Measurements from ENCODE around the gene SYCP2.

The SYCP2 gene

DNA sequence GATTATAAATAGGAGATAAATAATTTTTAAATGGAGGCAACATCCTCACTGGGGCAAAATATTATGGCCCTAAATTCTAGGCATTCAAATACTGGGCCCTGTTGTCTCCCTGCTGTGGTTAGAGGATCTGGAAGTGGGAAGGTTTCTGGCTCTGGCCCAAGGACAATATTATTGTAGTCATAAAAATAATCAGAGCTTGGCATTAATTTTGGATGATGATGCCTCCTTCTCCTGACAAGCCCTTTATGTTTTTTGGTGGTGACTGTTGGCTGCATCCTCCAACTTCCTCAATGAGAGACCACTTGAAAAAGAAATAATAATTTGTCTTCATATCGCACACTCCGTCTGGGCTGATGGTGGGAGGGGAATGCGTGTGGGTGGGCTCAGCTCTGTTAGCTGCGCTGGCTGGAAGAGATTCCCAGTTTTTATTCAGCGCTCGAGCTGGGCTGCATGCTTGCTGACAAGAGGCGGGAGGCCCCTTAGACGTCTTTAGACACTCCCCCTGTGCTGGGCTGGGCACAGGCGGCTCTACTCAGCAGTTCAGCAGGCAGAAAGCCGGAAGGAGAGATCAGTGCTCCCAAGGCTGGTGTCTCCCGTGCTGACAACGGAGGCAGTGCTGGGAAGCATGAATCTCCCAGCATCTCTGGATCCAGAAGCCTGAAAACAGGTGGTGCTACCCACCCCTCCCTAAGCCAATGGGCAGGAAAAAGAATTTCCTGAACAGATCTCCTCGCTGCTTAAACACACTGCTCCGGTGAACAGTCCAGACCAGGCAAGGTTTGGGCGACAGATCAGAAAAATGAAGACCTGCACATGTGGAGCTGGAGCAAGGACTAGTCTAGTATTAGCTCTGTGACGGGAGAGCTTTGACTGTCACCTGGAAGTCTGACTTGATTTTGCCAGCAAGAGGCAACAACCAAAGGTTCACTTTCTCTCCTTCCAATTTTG lies 97.7 kb downstream of the SYCP2 start:
- DNase-seq: peak; percentile 64

DNA sequence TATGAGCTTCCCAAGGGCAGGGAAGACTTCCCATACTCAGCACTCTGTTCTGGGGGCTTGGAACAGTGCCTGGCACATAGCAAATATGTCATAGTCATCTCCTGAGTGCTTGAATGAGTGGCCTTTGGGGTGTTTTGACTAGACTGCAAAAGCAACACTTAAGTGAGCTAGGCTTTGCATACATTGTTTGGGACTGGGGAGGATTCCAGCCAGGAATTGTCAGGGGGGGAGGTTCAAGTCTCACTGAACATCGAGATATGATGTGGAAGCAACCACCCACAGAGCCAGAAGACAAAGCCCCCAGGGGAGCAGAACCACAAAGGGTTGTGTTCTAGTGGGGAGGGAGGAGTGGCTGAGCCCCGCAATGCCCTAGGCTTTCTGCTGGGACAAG lies 98.4 kb downstream of the SYCP2 start:
- DNase-seq: peak; percentile 77

DNA sequence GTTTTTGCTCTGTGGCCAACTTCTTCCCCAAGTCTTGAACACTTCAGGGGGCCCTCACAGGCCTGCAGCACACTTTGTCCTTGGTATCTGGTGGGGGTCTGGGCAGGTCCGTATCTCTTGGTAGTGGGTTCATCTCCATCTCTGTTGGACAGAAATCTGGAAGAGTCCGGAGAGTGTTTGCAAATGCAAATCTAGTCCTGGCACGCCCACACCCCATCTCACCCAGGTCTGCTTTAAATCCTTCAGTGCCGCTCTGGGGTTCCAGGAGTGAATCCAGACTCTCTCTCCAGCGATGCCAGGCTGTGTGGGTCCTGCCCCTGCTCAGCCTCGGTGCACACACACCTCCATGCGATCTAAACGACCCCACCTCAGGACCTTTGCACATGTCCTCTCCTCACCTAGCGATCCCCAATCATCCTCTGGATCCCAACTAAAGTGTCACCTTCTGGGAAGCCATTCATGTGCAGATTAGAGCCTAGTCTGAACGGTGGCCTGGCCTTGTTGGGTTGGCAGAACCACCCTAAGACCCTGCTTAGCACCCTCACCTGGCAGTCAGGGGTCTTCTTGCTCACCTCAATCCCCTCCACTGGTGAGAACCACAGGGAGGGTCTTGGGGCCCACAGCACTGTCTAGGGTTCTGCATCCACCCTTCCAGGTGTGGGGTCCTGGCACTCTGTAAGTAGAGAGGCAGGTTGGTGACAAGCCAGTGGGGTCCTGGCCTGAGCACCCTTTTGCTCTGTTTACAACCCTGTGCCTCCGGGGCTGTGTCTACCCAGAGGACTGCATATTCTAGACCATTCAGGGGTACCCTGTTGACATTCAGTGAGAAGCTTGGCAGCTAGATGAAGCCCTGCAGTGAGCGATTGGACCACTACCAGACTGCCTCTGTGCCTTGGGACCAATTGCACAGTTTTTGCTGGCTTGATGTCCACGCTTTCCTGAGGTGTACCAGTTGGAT lies 100.8 kb downstream of the SYCP2 start:
- DNase-seq: no peak

DNA sequence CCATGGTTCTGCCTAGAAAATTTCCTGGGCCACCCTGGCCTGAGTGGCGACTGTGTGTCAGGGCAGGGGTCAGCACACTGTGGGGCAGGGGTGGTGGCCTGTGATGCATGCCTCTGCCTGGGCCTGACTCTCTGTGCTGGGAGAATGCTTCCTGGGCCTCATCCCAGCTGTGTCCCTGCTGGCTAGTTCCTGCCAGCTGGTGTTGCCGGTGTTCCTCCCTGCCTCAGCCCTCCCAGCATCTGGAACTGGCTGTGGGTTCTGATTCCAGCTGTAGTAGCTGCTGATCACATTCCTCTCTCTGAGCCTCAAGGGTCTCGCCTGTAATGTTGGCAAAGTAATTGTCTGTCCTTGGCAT lies 101.5 kb downstream of the SYCP2 start:
- no peak for DNase-seq

DNA sequence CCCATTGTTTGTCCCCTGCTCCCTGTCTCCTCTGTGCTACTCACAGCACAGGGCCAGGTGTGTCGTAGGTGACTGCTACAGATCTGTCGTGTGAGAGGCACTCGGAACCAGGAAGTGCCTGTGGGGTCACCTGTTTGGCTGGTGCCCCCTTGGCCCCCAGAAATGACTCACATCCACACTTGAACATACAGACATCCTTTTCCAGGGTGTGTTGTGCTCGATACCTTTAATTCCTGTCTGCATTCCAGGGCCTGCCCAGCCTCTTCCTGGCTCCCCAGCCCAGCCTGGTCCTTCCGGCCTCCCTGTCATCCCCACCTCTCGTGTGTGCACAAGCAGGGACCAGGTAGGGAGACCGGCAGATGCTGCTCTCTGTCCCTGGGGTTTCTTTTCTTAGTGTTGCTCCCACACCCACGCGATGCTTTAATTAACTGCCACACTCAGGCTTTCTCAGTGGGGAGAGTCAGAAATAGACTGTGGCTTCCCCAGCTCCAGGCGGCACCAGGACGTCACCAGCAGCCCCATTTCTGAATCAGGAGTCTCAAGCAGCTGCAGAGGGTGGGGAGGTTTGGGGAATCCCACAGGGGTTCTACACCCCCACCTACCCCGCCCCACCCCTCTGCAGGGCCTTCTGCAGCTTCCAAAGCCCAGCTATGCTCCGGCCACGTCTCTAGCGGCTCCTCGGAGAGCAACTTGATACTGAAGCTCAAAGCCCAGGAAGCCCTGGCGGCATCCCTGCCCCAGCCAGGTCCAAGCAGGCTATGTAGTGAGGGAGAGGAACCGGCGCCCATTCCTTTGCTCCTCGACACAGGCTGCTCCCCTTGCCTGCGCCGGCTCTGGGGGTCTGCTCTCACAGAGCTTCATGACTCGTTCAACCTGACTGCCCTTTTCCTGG lies 102.2 kb downstream of the SYCP2 start:
- DNase-seq: no peak

DNA sequence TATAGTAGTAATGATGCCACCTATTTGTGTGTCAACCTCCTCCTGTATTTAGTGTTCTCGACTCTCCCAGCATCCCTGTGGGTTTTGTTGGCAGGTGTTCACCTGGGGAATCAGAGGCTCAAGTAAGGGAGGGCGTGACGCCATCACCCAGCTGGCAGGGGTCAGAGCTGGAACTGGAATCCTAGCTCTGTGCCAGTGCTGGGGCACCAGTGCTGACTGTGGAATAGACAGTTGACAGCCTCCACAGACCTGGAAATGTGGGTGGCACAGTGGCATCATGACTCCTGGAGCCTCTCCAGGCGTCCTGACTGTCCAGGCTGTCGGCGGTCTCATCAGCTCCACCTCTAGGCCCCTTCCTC lies 102.8 kb downstream of the SYCP2 start:
- no peak for DNase-seq

DNA sequence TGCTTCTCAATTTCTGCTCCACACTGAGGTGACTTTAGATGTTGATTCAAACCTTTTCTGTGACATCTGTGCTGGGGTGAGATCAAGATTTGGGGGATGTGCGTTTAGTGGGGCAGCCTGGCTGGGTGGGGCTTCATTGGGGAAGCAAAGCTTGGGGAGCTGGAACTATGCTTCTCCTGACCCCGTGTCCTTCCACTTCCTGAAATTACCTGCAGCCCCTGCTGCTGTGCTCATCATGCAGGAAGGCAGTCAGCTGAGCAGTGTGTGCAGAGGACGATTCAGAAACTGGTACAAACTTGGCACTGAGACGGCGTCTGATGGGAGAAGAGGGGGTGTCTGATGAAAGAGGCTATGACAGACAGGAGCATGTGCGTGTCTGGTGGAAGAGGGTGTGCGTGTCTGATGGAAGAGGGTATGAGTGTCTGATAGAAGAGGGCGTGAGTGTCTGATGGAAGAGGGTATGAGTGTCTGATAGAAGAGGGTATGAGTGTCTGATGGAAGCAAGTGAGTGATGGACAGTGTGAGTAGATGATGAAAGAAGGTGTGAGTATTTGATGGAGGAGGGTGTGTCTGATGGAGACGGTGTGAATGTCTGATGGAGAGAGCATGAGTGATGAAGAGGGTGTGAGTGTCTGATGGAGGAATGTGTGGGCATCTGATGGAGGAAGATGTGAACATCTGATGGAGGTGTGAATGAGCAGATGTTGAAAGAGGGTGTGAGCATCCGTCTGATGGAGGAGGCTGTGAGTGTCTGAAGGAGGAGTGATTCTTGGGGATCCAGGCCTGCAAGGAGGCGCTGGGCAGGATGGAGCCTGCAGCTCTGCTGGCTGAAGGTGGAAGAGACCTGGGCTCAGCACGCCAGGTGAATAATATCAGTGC lies 103.4 kb downstream of the SYCP2 start:
- no peak for DNase-seq

DNA sequence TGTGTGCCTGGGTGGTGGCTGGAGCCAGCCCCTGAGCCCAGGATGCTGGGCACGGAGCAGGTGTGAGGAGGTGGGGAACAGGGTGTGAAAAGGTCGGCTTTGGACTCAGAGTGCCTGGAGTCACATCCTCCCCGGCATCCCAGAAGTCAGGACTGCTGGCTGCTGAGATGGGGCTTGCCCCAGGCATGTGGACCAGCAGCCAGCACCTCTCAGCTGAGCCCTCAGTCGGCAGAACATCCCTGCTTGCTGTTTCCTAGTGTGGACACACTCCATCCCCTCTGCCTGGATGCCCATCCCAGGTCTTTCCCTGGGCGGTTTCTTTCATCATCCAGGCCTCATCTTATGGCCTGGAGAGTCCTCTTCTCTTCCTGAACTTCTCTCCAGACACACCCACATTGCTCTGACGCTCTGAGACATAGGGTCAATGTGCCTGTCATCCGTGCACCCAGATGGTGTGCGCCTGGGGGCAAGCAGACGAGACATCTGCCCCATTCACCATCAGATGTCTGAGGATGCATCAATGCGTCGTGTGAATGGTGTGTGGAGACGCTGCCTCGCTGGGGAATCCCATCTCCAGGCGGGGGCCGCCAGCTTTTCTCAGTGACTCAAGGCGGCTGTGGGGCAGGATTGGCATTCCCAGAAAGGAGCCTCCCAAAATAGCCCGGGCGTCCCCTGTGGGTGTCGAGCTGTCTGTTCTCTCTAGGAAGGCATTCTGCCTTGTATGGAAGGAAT lies 104.2 kb downstream of the SYCP2 start:
- DNase-seq: no peak

DNA sequence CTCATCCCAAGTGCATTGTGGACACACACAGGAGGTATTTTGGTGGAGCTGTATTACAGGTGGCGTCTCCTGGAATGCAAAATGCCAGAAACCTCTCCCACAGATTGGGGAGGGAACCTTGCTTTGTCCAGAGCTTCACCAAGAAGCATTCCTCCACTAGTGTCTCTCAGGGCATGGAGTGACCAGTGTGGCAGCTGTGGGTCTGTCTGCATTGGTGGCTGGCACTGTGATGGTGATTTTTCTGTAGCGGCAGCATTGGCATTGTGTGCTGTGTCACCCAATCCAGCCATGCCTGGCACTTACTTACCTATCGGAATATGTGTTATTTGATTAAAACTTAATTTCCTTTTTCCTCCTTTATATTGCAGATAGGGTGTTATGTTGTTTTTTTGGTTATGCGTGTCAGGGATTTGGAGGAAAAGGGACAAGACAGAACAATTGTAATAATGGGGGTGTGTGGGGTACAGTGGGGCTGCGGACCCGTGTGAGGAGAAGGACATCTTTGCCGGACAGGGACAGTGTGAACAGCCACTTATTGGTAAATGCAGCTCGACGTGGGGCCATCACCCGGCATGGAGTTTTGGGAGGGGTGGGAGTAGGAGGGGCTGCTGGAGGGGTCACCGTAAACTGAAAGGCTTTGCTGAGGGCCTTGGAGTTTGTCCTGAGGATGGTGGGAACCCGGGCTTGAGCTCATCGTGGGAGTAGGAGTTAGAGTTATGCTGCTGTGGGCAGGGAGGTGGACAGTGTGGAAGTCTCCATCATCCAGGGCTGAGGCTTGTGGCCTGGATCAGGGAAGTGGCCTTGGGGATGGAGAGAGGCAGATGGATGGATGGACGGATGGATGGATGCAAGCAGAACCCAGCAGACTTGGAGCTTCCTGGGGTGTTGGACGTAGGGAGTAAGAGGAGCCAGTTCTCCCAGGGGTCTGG lies 105.0 kb downstream of the SYCP2 start:
- no peak for DNase-seq

DNA sequence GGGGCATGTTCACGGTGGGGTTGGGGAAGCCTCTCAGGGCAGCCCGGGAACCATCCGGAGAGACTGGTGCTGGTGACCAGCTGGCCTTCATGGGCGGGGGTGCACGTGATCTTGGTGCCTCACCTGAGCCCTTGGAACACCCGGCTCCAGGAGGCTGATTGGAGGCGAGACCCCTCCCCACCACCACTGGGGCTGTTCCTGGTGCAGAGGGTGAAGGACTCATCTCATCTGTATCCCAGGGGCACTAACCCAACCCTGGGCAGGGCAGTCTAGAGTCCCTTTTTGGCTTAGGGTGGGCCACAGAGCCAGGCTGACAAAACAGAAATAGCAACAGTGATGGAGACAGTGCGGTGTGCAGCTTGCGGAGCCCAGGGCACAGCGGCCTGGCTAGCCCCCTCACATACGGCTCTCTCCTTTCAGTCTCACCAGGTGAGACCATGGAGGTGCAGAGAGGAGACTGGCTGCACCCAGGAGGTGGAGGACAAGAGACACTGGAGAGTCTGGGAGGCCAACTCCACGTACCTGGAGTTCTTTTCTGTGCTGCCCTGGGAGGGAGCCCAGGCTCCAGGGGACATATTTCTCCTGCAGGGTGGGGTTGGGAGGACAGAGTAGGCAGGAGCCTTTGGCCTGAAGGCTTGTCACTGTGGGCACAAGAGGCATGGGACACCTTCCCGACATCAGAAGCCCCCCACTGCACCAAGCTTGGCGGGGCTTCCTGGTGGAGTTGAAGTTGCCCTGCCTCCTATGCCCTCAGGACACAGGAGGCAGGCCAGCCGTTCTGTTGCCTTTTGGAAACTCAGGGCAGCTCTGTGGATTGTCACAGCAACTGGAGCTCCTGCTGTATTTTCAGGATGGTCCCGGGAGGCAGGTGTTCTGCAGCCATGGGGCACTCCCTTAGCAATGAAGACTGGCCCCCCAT lies 106.0 kb downstream of the SYCP2 start:
- no peak for DNase-seq

DNA sequence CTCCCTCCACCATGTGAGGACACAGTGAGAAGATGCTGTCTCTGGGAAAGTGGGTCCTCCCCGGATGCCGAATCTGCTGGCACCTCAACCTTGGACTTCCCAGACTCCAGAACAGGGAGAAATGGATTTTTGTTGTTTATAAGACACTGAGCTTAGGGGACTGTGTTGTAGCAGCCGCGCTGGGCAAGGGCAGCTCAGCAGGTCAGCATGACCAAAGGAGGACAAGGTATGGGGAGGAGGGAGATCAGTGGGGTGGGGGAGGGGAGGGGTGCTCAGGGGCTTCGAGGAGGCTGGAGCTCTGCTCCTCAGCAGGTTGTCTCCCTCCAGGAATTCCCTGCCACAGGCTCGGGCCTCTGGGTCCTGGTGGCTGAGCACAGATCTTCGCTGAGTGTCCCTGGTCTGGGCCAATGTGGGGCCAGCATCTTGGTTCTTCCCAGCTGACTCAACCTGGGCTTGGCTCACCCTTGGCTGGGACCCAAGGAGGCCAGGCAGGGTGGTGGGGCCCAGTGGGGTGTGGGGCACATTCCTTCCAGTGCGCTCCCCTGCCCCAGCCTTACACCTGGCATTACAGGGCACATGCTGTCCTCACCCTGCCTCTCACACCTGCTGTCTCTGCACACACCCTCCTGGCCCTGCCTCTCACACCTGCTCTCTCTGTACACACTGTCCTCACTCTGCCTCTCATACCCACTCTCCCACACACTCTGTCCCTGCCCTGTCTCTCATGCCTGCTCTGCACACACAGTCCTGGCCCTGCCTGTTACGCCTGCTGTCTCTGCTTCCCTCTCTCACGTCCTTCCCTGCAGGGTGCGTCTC lies 107.3 kb downstream of the SYCP2 start:
- DNase-seq: no peak

DNA sequence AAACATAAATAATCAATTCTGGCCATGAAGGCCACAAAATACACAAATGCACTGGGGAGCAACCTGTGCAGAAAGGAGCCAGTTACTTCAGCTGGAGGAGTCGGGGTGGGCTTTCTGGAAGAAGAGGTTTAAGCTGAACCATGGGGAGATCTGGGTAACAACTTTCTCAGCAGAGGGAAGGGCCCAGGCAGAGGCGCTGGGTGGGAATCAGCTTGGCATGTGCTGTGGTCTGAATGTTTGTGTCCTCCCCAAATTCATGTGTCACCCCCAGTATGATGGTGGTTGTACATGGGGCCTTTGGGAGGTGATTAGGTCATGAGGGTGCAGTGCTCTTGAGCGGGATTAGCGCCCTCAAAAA lies 107.9 kb downstream of the SYCP2 start:
- no peak for DNase-seq

DNA sequence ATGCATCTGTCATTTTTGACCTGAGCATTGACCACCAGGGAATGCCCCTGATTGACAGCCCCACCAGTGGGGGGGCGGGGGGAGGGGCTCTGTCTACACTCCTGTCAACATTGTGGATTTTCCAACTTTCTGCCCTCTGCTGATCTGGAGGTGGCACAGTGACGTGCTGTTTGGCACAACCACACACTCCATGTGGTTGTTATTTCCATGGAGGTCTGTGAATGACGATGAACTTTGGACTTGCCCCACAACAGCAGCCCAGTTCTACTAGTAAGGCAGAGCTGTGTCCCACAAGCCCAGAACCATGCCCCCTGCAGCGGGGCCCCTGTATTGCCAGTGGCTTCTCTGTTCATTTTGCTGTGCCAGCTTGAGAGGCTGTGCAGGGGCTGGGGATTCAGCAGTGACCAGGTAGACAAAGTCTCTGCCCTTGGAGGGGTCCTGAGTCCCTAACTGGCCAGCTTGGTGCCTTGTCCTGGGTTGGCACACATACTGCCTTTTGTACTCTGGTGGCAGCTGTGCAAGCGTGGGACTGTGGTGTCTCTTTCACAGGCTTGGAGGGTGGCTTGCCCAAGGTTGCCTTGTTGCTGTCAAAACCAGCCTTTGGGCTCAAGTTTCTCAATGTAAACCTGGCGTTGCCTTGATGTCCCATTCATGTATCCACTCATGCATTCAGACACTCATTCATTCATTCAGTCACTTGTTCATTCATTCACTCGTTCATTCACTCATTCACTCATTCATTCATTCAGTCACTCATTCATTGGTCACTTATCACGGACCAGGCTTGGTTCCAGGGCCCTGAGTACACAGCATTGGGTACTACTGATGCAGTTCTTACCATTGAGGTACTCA lies 108.5 kb downstream of the SYCP2 start:
- no peak for DNase-seq

DNA sequence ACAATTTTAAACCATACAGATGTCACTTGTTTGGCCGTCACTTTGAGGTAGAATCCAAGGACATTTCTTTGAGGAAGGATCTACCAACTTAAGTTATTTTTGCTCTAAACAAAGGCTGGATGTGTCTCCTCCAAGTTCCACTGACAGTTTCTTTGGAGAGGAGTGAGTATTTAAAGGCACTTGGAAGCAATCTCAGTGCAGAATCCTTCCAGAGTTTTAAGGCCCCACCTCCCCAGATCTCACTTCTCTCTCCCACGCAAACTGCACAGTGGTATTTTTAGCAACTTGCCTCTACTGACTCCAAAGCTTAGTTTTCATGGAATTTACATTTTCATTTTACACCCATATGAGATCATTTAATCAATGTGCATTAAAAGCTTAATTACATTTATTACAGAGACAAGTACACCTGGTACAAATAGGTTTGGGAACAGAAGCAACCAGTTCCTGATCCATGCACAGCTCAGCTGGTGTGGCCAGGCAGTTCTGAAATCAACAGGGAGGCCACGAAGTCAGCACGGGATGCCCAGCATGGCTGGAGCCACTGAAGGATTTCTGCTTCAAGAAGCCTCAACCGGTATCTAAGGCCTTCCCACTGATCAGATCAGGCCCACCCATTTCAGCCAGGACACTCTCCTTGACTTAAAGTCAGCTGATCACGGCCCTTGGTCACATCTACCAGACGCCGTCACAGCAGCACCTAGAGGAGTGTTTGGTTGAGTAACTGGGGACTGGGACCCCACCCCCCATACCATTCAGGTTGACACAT lies 109.8 kb downstream of the SYCP2 start:
- DNase-seq: no peak

DNA sequence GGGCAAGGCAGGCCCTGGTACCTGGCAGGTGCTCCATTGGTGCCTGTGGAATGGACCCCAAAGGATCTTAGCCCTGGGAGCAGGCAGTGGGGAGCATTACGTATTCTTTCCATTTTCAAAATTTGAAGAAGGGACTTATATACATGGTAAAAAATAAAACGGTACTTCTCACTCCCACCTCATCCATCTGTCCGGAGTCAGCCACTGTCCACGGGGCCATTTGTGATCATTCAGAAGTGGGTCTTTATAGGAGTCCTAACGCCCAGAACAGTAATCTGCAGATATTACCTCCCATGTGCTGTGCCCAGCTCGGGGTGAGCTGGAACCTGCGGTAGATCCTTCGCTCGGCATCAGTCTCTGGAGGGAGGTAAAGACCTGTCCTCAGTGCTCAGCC lies 110.4 kb downstream of the SYCP2 start:
- DNase-seq: no peak

All from fibroblast of skin of scalp (primary cell).